GM13976 (cell line): ENCODE data around the gene COL9A1.
"Not testable (repeated sequence)": the region's sequence is repeated elsewhere in the genome, so short reads cannot be mapped to it uniquely, and the experiment has no call there.

ENCODE experiments used
- DNase-seq: peaks from one replicate; pipeline ENCODE4 v3.0.0; 2012; ENCODE audit warnings: low spot score
- in situ Hi-C: fragments of 300-500 bp; cut with MboI; formaldehyde crosslinking; loops from one replicate; pipeline ENCODE4 v1.12.0; 2022; ENCODE audit warnings: low sequenced_read_pairs, mixed read lengths, inconsistent platforms; ENCODE audit not compliant: unreplicated experiment
- TF ChIP-seq, protein P1 (sequence below): IDR thresholded peaks from 2 replicates; pipeline ENCODE4 v1.5.1; 2012; ENCODE audit warnings: borderline replicate concordance, mild to moderate bottlenecking; ENCODE audit not compliant: insufficient read depth; ENCODE audit errors: extremely low read depth, missing control alignments, control extremely low read depth

Gene COL9A1

DNA sequence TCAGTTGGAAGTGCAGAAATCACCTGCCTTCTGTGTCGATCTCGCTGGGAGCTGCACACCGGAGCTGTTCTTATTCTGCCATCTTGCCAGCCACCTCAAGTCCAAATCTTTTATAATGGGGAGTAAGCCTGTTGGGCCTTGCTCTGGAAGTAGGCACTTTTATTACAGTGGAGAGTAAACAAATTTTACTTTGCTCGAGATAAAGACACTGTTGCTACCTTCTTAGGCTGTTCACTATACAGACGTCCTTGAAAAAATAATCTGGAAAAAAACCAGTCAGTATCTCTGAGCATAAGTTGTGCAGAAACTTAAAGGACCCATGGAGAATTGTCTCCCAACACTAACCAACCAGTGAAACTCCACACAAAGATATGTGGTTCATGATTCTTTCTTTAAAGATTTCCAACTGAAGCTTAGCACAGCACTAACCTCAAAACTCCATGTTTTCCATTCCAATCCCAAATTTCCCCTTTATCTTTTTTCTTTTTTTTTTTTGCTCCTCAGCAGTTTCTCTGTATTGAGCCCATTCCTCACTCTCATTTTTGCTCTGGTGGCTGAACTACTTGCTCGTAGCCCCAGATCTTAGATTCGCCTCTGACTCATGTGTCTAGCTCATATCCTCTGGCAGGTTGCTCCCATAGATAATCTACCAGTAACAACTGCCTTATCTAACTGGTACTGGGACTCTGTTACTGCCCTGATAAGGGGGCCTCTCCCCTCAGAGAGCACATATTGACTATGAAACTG is 34.3 kb upstream of the COL9A1 start:
- DNase-seq: no peak
- TF ChIP-seq, protein P1, sequence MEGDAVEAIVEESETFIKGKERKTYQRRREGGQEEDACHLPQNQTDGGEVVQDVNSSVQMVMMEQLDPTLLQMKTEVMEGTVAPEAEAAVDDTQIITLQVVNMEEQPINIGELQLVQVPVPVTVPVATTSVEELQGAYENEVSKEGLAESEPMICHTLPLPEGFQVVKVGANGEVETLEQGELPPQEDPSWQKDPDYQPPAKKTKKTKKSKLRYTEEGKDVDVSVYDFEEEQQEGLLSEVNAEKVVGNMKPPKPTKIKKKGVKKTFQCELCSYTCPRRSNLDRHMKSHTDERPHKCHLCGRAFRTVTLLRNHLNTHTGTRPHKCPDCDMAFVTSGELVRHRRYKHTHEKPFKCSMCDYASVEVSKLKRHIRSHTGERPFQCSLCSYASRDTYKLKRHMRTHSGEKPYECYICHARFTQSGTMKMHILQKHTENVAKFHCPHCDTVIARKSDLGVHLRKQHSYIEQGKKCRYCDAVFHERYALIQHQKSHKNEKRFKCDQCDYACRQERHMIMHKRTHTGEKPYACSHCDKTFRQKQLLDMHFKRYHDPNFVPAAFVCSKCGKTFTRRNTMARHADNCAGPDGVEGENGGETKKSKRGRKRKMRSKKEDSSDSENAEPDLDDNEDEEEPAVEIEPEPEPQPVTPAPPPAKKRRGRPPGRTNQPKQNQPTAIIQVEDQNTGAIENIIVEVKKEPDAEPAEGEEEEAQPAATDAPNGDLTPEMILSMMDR: no peak
- in situ Hi-C loops: no loop called here

DNA sequence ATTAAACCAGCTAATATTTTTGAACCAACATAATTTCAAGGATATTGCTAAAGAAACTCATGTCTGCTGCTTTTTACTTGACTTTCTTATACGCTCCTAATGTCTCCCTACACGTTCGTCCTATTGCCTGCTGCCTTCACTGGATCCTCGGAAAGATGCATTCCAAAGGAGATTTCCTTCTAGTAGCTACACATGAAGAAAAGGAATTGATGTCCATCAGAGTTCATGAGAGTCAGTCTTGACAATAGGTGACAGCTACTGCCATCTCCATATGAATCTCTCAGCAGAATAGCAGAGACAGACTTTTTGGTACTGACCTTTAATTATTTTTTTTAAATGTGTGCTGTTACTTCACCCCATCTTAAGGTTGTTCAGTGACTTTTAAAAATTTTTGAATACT is 24.2 kb upstream of the COL9A1 start:
- TF ChIP-seq, protein P1: no peak
- no peak for DNase-seq
- in situ Hi-C loops: no loop called here

DNA sequence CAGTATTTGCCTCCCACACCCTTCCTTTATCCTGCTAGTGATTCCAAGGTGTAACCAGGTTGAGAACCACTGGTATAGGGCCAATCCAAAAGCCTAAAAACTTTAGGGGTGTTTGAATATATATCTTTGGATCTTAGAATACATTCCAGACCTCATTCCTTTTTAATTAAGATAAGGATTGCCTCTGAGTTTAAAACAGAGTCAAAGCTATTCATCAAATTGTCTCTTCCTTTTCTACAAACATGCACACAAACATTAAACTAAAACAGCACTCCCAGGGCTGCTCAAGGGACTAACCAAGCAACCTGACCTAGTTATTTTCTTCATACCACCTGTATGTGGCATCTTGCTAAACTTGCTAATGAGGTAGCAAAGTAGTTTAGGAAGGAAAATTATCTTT is 22.1 kb upstream of the COL9A1 start:
- DNase-seq: no peak
- in situ Hi-C loops: no loop called here
- TF ChIP-seq, protein P1: no peak

DNA sequence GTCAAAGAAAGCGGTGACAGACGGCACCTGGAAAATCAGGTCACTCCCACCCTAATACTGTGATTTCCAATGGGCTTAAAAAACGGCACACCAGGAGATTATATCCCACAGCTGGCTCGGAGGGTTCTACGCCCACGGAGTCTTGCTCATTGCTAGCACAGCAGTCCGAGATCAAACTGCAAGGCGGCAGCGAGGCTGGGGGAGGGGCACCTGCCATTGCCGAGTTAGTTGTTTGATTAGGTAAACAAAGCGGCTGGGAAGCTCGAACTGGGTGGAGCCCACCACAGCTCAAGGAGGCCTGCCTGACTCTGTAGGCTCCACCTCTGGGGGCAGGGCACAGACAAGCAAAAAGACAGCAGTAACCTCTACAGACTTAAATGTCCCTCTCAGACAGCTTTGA is 14.9 kb upstream of the COL9A1 start:
- not testable (repeated sequence) for DNase-seq
- in situ Hi-C loops: loop anchor here (25.0 kb wide), 1 partner anchor 695 kb away; no protein-coding TSS in a partner anchor

DNA sequence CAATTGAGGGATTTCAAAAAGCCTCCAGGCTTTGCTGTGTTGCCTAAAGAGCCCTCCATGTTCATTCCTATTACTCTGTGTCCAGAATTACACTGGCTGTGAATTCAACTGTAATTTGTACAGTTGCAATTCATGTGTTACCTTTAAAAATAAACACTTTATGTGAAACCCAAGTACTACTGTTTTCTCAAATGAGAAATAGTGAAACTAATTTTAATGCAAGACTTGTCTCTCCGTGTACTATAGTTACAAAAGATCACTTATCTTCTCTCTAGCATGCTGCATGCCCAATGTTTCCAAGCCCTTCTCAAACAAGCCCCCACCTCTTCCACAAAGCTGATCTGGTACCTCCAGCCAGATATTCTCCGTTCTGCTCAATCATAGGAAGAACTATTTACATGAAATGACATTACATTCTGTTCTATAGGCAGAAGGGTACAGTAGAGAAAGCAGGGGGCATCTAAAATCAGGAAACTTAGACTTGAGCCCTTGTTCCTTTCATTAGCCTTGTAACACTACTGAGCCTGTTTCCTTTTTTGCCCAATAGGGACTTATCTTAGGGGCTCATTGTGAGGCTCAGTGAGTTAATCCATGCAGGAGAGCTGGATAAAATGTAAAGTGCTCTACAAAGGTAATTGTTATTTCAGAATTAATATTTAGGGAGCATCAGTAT is 12.3 kb upstream of the COL9A1 start:
- in situ Hi-C loops: loop anchor here (25.0 kb wide), 1 partner anchor 697 kb away; no protein-coding TSS in a partner anchor
- DNase-seq: no peak
- TF ChIP-seq, protein P1: no peak

DNA sequence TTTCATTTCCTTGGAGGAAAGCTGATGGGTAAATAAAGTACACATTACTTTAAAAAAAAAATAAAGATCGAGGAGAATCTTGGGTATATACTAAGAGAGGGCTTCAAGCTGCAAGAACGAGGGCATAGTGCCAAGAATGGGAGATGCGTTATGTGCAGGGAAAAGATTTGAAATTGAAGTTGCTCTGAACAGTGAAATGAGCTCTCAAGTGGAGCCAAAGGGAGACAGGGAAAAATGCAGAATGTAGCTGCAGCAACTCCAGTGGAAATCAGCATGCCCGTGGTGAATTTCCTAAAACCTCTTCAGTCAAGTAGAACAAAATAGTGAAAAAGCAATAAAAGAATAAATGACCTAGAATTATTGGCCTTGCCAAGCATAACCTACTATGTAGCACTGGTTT is 11.4 kb upstream of the COL9A1 start:
- in situ Hi-C loops: loop anchor here (25.0 kb wide), 1 partner anchor 698 kb away; no protein-coding TSS in a partner anchor
- TF ChIP-seq, protein P1: no peak
- DNase-seq: no peak

DNA sequence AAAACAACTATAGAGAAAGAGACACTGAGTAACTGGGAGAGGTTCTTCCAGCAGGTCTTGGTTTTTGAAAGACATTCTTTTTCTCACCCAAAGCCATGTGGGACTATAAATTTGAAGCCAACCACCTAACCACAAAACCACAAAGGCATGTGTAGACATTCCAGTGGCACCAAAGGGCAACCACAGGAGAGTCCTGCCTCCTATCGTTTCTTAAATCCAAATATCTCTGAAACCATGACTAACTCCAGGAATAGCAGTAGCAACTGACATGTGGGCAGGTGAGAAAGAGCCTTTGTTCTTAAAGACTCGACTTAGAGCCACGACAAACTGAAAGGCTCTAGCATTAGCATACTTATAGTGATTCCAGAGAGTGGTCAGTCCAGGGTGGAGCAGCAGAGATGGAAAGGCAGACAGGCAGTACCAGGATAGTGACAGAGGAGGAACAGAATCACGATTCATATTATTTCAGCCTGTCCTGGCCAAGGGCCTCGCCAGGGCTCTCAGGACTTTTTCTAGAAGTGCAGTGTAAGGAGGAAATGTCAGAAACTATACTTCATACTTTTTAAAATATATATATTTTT is 9.4 kb upstream of the COL9A1 start:
- in situ Hi-C loops: loop anchor here (25.0 kb wide), 1 partner anchor 700 kb away; no protein-coding TSS in a partner anchor
- TF ChIP-seq, protein P1: no peak
- DNase-seq: no peak
